GM20000 (cell line): ENCODE data around the gene FBXL17.

Experiments used
- DNase-seq: peaks from one replicate; pipeline ENCODE4 v3.0.0; 2012; ENCODE audit warnings: low spot score
- TF ChIP-seq, protein P1 (sequence below): IDR thresholded peaks from 2 replicates; pipeline ENCODE4 v1.5.1; 2012; ENCODE audit warnings: mild to moderate bottlenecking, control low read depth; ENCODE audit errors: extremely low read depth, missing control alignments

FBXL17 gene

DNA sequence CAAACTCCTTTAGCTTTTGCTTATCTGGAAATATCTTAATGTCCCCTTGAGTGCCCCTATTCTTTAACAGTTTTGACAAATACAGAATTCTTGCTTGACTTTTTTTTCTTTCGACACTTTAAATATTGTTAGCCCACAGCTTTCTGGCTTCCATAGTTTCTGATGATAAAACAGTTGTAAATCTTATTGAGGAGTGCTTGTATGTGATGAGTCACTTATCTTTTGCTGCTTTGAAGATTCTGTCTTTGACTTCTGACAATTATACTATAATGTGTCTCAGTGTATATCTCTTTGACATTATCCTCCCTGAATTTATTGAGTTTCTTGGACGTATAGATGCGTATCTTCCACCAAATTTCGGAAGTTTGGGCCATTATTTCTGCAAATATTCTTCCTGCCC is 21.6 kb downstream of the FBXL17 start:
- TF ChIP-seq, protein P1, sequence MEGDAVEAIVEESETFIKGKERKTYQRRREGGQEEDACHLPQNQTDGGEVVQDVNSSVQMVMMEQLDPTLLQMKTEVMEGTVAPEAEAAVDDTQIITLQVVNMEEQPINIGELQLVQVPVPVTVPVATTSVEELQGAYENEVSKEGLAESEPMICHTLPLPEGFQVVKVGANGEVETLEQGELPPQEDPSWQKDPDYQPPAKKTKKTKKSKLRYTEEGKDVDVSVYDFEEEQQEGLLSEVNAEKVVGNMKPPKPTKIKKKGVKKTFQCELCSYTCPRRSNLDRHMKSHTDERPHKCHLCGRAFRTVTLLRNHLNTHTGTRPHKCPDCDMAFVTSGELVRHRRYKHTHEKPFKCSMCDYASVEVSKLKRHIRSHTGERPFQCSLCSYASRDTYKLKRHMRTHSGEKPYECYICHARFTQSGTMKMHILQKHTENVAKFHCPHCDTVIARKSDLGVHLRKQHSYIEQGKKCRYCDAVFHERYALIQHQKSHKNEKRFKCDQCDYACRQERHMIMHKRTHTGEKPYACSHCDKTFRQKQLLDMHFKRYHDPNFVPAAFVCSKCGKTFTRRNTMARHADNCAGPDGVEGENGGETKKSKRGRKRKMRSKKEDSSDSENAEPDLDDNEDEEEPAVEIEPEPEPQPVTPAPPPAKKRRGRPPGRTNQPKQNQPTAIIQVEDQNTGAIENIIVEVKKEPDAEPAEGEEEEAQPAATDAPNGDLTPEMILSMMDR: no peak
- DNase-seq: no peak

DNA sequence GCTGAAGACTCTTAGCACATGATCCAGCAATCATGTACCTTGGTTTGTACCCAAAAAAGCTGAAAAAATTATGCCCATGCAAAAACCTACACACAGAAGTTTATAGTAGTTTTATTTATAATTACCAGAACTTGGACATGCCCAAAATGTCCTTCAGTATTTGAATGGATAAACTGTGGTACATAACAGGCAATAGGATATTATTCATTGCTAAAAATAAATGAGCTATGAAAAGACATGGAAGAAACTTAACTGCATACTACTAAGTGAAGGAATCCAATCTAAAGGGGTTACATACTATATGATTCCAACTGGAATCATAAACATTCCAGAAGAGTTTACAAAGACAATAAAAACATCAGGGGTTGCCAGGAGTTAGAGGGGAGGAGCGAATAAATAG is 25.6 kb downstream of the FBXL17 start:
- DNase-seq: no peak
- TF ChIP-seq, protein P1: no peak

- DNase-seq: no peak
- TF ChIP-seq, protein P1: no peak
Observed at GRCh38 chr5:108353087-108353486, 28.8 kb downstream of the FBXL17 start.

DNA sequence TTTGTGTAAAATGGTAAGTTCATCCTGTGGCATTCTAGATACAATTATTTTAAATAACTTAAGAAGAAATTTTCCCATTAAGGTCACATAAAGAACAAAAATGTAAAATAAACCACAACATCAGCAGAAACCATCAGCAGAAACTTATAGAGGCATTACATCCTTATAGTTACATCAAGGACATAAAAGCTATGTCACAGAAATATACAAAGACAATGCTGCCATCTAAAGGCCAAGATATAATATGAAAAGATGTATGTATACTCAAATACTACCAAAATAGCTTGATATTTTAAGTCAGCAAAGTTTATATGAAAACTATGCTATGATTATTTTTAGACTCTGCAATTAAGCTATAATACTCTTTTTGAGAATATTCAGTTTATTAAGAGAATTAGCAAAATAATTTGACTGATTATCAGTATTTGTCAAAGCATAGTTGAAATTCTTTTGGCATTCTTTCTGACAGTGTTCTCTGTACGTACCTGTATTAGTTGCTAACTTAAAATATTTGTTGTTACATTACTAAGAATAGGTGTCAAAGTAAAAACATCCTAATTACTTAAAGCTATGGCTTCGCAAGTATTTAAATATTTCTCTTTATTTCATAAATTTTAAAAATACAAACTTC is 36.2 kb downstream of the FBXL17 start:
- TF ChIP-seq, protein P1: peak; percentile 16

DNA sequence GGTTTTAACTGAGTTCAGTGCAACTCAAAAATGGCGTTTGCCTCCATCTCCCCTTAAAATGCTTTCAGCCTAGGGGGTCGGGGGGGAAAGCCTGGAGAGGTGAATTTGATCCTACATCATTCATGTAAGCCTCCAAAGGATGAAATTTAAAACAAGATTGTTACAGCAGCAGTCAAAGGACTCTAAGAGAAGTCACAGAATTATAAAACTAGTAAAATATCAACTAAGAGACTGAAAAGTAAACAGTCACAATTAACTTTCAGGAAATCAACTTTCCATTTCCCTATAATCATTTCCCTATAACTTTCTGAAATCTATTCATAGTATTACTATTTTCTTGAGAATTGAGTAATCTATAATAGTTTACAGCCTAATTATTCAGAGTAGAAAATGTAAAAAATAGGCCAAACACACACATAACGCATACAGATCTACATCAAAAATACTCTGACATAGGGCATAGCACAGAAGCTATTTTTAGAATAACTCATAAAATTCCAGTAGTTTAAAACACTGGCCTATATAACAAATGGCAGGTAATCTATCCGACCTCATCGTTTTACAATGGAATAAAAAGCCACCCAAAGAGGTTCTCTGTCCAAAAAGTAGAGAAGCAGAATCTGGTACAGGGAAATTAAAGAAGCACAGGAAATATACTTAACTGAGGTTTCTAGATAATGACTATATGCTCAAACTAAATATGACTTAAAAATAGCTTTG is 37.6 kb downstream of the FBXL17 start:
- TF ChIP-seq, protein P1: no peak
- DNase-seq: no peak

More for the DNA sequence above, 36.2 kb downstream of the FBXL17 start:
- DNase-seq: peak; percentile 14

- TF ChIP-seq, protein P1: no peak
- DNase-seq: no peak
Observed at GRCh38 chr5:108341866-108342265, 40.0 kb downstream of the FBXL17 start.

DNA sequence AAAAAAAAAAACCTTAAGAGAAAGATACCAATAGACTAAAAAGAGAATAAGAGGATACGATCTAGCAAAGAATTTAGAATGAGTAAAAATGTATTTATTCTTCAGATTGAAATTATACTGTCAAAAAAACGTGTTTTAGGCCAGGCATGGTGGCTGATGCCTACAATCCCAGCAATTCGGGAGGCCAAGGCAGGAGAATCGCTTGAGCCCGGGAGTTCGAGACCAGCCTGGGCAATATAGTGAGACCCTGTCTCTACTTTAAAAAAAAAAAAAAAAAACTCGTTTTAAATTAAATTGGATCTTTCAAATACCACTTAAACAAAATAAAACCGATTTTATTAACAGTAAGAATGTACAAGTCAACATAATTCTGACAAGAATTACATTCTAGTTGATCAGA is 41.8 kb downstream of the FBXL17 start:
- TF ChIP-seq, protein P1: no peak
- DNase-seq: no peak
